NCI-H1092 treated with DMSO at 0.1 percent for 48 hours (cell line): ENCODE data around the gene PSMB7.

Experiments used
- DNase-seq: peaks from one replicate; lab custom pipeline; 2025; lab: John Stamatoyannopoulos, UW

PSMB7 gene

DNA sequence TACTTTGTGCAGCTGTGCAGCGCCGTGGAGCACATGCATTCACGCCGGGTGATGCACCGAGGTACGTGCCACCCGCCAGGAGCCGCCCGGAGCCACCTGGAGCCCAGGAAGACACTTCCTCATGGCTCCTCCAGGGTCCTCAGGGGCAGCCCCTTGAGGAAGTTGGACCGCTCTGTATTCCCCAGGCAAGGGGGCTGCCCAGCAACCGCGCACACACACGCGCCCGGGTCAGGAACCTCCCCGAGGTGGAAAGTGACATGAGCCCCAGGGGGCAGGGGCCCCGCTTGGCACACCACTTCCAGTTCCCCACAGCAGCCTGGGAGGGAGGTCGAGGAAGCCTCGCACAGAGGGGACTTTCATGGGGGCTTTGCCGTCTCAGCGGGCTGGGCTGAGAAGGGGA is 88.9 kb downstream of the PSMB7 start:
- no peak for DNase-seq

DNA sequence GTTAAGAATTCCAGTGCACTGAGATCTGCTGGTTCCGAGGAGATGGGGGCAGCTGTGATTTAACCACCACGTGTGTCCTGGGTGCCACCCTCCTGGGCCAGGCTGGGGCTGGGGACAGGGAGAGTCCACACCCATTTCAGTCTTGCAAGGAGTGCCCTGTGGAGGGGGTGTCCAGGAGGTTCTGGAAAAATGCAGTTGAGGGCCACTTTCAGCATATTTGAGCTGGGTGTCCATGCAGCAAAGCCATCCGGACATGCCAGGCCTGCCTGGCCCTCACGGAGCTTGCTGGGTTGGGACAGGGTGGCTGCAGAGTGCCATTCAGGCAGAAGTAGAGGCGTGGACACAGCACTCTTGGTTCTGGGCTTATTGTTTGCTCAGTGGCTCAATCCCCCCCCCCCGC is 89.4 kb downstream of the PSMB7 start:
- DNase-seq: no peak

DNA sequence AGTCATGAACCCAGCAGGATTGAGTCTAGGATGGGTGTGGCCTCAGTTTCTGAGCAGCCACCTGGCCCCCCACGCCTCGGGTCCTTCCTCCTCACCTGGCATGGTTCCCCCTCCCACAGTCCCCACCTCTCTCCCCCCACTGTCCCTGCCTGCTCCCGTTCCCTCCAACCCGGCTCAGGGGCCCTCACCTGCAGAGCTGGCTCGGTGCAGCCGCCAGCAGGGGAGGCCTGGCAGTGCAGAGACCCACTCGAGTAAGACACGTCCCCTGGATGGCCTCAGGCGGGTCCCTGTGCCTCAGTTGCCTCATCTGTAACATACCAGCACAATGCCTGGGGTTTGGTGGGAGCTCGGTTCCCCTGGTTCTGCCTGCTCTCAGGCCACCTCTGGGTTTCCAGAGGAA is 91.3 kb downstream of the PSMB7 start:
- no peak for DNase-seq

DNA sequence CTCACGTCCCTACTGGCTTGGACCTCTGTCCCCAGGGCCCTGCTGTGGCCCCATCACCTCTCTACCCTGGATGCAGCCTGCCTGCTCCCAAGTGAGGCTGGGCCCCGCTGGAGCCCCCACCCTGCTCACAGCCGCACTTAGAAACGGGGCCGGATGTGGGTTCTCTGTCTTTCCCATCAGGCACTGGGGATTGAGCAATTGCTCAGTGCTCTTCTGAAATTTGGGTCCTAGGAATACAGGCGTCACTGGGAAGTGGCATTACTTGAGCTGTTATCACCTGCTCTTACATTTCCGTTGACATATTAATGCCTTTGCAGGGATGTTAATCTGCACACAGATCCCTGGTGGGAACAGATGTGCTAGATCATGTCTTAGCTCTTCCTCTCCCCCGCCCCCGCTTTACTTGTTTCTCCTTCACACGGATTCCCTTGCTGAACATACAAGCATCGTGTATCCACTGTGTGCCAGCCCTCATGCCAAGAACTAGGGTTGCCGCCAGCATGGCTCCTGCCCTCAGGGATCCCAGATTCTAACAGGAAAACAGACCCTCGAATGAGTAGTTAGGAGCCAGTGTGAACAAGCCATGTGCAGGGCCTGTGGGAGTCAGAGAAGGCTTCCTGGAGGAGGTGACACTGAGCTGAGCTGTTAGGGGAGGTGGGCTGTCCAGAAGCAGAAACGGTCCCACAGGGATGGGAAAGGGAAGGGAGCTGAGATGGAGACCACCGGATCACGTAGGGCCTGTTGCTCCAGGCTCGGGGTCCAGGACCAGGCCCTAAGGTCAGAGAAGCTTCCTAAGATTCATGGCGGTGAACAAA is 92.4 kb downstream of the PSMB7 start:
- DNase-seq: no peak

DNA sequence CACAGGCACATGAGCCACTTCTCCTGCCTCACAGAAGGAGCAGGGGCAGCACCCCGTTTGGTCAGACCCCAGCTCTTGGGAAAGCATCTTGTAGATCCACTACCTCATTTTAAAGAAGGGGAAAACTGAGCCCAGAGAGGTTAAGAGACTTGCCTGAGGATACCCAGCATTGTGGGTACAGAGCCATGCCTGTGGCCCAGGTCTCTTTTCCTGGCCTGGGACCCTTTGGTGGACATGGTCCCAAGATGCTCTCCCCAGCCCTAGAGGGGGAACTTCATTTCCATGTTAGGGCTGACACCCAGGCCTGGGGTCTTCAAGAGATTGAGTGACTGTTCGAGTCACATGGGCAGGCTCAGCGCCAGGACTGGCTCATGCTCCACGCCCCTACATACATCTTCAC is 93.3 kb downstream of the PSMB7 start:
- no peak for DNase-seq

DNA sequence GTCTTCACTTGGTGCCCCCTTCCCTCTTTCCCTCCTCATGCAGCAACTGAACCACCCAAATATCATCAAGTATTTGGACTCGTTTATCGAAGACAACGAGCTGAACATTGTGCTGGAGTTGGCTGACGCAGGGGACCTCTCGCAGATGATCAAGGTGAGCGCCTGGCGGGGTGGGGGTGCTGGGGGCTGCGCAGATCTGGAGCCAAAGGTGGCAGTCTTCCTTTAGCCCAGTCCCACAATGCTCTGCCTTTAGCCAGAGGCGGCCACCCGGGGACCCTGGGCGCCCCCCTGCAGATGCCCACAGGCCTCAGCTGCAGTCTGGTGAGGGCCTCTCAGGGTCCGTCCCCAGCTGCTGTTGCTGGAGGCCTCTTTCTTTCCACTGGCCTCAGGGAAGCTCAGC is 93.8 kb downstream of the PSMB7 start:
- no peak for DNase-seq

DNA sequence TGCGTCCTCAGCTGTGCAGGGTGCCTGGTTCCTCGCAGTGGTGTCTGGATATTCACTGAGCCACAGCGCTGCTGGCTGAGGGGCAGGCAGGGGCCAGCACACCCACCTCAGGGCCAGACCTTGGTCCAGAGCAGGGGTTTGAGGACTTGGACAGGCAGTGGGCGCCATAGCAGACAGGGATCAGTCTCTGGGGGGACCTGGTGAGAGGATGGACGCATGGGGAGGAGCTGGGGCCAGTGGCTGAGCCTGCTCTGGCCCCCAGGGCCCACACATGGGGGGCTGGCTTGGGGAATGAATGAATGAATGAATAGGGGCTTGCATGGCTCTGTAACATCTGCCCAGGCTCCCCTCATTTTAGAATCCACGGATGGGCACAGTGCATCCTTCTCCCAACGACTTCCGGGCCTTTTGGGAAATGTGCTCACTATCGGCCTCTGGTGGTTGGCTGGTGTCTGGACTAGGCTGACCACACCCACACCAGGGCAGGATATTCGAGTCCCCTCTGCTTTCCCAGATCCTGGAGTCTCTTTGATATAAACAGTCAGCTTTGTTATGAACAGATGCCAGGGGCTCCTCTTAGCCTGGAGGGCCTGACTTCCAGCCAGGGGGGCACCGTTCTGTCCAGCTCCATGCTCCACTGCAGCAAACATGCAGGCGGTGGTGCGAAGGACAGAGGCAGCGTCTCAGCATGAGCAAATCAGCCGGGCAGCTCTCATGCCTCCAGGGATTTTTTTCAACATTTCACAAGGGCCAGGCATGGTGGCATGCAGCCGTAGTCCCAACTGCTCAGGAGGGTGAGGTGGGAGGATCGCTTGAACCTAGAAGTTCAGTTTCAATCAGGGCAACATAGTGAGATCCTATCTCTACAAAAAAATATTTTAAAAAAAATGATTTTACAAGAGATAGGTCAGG is 94.9 kb downstream of the PSMB7 start:
- peak; percentile 58 for DNase-seq

DNA sequence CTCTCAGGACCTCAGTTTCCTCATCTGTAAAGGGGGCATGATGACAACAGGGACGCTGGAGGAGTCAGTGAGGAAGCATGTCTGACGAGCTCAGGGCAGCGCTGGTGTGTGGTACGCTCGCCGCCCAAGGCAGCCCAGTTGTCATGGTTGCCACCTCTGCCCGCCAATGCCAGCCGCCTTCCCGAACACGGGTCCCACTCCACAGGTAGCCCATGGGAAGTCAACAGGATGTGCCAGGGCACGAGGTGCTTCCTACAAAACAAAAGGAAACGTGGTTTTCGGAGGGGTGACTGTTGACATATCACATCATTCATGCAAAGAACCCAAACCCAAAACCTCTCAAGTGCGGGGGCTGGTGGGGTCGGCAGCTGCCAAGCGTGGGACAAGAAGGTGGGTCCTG is 99.4 kb downstream of the PSMB7 start:
- no peak for DNase-seq

DNA sequence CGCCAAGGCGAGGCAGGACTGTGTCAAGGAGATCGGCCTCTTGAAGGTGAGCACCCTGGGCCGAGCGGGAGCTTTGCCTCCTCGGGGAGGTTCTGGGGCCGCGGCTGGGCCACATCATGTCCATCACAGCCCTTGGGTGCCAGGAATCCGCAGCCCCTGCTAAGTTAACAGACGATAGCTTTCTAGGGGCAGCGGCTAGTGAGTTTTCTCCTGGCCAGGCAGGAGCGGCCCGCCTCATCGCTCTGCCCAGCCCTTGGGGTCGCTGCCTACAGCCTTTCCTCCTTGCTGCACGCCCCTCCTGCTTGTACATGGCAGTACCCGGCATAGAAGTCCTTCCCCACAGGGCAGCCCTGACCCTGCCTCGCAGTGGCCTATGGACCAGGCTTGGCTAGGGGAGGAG is 101.3 kb downstream of the PSMB7 start:
- DNase-seq: no peak

DNA sequence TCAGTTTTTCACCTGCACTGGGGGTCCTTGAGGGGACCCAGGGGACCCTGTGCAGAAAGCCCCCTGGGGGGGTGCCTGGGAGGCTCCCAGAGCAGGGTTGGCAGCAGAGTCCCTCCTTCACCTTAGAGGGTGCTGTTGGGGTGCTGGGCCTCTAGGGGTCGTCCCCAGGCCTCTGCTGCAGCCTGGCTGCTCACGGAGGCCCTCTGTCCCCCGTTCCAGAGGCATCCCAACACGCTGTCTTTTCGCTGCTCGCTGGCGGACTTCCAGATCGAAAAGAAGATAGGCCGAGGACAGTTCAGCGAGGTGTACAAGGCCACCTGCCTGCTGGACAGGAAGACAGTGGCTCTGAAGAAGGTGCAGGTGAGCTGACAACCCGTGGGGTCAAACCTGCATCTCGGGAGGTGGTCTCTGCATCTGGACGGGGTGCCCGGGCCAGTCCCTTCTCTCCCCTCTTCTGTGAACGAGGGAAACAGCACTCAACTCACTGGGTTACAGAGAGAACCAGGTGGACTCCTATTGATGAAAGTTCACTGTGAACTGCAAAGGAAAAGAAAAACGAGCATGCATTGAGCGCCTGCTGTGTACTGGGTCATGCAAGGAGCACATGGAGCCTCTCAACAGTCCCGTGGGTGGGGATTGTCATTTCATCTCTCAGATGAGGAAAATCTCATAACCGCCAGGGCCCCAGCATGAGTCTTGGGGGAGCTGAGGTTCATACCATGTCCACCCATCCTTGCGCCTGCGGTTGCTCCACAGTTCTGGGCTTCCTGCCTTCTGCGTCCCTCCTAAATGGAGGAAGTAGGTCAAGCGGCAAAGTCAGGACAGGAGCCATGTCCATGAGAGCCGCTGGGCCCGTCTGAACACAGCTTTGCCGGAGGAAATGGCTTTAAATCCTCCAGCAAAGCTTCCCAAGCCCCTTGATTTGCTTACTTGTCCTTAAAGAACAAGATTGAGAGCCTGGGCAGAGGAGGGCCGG is 102.7 kb downstream of the PSMB7 start:
- DNase-seq: no peak

DNA sequence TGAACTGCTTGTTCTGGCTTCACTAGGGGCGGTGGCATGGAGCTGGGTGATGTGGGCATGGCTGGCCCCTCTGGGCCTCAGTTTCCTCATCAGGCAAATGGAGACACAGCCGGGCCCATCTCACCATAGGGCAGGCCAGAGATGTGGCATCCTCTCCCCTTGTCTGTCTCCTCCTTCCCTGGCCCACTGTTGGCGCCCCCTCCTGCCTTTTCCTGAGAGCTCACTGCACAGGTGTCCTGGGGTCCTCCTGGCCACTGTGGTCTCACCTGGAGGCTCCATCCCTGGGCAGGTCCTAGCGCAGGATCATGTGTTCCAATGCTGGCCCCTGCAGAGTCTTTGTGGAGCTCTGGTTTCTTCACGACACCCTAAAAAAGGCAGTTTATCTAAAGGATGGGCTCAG is 104.0 kb downstream of the PSMB7 start:
- DNase-seq: peak; percentile 9

DNA sequence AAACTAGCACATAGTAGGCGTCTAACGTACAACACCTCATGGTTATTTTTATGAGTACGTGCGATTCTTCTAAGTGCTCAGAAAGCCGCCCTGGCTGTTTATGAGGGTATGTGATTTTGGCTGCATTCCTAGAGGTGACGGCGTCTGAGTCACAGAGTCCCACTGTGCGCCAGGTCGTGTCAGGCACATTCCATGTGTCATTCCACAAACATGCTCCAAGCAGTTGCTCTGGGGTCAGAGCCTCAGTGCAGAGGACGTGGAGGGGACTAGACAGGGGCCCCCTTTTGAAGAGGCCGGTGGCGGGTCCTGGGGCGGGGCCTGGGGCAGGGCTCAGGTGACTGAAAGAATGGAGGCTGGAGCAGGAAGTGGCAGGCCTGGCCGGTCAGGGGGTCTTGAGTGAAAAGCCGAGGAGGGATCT is 105.6 kb downstream of the PSMB7 start:
- DNase-seq: no peak

DNA sequence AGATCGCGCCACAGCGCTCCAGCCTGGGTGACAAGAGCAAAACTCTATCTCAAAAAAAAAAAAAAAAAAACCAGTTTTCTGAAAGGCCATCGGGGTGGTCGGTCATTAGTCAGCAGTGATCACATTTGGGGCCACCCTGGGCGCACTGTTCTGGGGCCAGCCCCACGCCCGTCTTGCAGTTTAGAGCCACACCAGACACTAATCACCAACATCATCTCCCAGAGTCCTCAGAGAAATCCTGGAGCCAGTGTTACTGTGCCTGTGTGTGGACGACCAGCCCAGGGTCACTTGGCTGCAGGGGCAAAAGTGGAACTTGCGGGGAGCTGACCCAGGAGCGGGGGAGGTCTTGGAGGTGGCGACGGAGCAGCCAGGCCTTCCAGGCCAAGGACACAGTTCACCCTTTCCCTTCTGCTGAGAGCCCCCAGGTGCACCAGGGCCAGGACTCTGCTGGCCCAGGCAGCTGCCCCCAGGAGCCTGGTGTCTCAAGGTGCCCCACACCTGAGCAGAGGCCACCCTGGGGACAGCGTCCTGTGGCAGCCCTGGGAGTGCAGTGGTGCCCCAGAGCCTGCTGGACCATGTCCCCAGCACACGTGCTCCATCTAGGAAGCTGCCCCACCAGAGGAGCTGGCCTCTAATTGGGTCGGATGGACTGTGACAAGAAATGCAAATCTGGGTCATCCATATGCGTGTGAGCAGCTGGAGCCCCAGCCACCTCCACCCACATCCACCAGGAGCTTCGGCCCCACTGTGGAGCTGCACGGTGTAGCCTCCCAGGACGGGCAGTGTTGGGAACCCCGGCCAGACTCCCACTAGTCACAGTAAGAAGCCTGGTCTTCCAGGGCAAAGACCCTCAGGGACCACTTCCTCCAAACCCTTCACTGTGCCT is 106.4 kb downstream of the PSMB7 start:
- no peak for DNase-seq

DNA sequence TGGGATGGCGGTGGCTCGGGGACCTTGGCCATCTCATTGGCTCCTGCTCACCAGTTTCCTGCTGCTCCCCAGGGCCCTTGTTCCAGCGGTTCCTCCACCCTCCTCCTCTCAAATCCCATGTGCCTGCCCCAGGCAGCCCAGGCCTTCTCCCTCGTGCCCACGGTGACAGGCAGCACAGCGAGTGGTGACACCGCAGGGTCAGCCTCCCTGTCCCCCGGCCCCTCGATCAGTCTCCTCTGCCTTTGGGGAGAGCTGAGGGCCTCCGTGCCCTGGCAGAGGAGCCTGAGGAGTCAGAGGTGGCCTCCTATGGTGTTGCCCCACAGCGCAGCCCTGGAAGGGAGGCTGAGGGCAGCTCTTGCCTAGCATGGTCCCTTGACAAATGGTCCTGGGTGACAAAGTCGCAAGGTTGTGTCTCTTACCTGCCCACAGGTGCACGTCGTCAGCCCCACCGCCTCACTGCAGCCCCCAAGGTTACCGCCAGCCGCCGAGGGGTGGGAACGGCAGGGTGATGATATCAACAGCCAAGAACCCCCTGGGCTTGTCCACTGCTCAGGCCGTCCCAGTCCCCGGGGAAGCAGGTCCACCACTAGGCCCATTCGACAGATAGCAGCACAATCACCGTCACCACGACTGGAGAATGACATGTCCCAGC is 107.7 kb downstream of the PSMB7 start:
- DNase-seq: no peak

DNA sequence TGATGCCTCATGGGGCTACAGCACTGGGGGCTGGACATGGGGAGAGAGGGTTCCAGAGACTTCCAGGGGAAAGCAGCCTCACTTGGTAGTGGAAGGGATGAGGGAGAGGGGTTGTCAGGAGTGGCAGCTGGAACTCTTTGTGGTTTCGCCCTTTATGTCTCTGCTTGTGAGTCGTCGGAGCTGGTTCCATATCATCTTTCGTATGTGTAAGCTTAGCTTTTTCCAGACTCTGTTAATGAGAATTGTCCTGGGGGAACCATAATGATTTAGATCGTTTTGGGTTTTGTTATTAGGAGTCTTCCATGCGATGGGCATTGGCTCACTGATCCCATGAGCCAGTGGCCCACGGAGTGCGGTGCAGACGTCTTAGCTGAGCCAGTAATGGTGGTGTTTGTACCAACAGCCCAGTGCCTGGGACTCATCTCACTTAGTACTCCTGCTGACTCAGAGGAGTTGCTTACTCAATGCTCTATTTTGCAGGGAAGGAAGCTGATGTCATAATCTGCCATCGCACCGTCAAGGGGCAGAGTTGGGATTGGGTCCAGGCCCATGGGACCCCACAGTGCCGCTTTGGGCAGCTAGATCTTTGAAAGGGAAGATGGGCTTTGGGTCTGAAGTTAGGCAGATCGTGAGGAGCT is 109.0 kb downstream of the PSMB7 start:
- DNase-seq: no peak

DNA sequence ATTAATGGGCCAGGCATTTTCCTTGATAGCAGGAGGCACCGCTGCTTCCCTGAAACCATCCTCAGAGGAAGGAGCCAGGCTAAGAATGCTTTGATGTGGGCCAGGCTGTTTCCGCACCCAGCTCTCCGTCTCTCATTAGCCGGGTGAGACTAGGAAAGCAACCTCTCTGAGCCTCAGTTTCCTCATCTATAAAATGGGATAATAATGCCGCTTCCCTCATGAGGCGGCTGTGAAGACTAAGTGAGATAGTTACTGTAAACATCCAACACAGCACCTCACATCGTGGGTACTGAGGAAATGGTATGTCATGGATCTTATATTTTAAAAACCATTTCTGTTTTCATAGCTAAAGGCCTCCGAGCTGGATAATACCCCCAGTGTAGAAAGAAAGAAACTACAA is 111.0 kb downstream of the PSMB7 start:
- no peak for DNase-seq

DNA sequence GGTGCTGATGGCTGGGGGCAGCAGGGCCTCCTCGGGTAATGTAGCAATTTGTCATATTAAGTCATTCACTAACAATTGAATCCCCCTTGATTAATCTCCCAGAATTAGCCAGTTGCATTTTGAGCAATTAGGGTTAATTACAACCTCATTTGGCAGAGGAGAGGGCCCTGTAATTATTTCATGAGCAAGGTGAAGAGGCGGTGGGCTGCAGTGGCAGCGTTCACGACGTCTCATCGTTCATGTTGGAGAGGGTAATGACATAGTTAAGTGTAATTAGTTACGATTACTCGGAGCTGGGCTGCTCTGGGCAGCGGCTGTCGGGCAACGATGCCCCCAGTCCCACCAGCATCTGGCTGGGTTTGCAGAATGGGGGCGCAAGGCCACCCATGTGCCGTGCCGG is 111.5 kb downstream of the PSMB7 start:
- DNase-seq: no peak
